ENCODE results near the gene GRID1.

DNA sequence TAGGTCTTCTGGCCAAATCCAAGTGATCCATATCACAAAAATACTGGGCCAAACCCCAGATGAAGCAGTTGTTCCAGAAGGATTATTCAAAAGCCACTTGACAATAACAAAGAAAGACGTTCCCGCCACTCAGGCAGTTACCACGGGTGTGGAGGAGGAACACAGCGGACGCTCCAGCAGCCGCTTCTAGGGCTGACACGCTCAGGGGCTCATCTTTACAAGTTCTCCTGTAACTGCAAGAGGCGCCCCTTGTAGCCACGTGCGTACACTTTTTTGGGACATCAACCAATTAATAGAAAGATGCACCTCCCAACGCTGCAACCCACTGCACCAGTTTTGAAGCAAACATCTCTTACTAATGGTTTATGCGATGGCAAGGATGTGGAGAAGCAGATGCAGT, 159.4 kb downstream of the GRID1 start:
- TF ChIP-seq, protein P1, sequence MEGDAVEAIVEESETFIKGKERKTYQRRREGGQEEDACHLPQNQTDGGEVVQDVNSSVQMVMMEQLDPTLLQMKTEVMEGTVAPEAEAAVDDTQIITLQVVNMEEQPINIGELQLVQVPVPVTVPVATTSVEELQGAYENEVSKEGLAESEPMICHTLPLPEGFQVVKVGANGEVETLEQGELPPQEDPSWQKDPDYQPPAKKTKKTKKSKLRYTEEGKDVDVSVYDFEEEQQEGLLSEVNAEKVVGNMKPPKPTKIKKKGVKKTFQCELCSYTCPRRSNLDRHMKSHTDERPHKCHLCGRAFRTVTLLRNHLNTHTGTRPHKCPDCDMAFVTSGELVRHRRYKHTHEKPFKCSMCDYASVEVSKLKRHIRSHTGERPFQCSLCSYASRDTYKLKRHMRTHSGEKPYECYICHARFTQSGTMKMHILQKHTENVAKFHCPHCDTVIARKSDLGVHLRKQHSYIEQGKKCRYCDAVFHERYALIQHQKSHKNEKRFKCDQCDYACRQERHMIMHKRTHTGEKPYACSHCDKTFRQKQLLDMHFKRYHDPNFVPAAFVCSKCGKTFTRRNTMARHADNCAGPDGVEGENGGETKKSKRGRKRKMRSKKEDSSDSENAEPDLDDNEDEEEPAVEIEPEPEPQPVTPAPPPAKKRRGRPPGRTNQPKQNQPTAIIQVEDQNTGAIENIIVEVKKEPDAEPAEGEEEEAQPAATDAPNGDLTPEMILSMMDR (IDR thresholded peaks at IDR 0.05), result no peak
- no peak for TF ChIP-seq POLR2A (IDR thresholded peaks at IDR 0.05)

Data from thyroid gland (tissue), 4 donors.